Esophagus squamous epithelium (tissue), 4 donors: ENCODE measurements around the gene SLC13A4.

Source experiments
- POLR2A ChIP-seq, 4 donors: fragments of 450-650 bp; IDR thresholded peaks; one replicate each; pipeline ENCODE4 v1.6.1; 2017; ENCODE audit warnings: antibody characterized with exemption in 4 of 4, mild to moderate bottlenecking in 4 of 4, moderate library complexity in 3 of 4
- TF ChIP-seq, protein P1 (sequence below), 6 experiments: fragments of 450-650 bp in 4 of 6; fragments of 200-600 bp in 2 of 6; sonication (generic) in 2 of 6; IDR thresholded peaks; one replicate each; pipeline ENCODE4 v1.5.1; 2016 to 2019; ENCODE audit warnings: antibody characterized with exemption in 6 of 6, mild to moderate bottlenecking in 4 of 6, moderate library complexity in 4 of 6

DNA sequence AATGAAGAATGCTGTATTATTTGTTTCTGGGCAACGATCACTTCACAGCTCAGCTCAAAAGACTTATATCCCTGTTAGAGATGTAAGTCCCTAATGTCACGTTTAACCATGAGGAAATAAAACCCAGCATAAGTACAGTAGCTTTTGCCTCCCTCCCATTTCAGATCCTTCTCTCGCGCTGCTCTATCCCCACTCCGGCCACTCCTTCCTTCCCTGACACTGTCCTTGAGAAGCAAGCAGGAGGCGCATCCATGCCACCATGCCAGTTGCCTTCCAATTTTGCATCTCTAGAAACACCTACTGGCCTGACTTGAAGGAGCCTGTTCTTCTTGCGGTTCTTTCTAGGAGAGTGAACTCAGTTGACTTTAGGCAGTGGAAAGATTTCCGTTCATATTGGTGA lies 19.4 kb upstream of the SLC13A4 start:
- no peak for TF ChIP-seq POLR2A (IDR thresholded peaks at IDR 0.05)
- TF ChIP-seq, protein P1, sequence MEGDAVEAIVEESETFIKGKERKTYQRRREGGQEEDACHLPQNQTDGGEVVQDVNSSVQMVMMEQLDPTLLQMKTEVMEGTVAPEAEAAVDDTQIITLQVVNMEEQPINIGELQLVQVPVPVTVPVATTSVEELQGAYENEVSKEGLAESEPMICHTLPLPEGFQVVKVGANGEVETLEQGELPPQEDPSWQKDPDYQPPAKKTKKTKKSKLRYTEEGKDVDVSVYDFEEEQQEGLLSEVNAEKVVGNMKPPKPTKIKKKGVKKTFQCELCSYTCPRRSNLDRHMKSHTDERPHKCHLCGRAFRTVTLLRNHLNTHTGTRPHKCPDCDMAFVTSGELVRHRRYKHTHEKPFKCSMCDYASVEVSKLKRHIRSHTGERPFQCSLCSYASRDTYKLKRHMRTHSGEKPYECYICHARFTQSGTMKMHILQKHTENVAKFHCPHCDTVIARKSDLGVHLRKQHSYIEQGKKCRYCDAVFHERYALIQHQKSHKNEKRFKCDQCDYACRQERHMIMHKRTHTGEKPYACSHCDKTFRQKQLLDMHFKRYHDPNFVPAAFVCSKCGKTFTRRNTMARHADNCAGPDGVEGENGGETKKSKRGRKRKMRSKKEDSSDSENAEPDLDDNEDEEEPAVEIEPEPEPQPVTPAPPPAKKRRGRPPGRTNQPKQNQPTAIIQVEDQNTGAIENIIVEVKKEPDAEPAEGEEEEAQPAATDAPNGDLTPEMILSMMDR (IDR thresholded peaks at IDR 0.05) = no peak
